ENCODE measurements around the gene LRMDA.

GRCh38 chr10:75766106-75766505 is 334.7 kb downstream of the LRMDA start:
- TF ChIP-seq, protein P1, sequence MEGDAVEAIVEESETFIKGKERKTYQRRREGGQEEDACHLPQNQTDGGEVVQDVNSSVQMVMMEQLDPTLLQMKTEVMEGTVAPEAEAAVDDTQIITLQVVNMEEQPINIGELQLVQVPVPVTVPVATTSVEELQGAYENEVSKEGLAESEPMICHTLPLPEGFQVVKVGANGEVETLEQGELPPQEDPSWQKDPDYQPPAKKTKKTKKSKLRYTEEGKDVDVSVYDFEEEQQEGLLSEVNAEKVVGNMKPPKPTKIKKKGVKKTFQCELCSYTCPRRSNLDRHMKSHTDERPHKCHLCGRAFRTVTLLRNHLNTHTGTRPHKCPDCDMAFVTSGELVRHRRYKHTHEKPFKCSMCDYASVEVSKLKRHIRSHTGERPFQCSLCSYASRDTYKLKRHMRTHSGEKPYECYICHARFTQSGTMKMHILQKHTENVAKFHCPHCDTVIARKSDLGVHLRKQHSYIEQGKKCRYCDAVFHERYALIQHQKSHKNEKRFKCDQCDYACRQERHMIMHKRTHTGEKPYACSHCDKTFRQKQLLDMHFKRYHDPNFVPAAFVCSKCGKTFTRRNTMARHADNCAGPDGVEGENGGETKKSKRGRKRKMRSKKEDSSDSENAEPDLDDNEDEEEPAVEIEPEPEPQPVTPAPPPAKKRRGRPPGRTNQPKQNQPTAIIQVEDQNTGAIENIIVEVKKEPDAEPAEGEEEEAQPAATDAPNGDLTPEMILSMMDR (conservative IDR thresholded peaks at IDR 0.05; ENCODE audit: low read depth, low read length), result no peak
- TF ChIP-seq EZH2phosphoT487 (IDR thresholded peaks at IDR 0.05; ENCODE audit: borderline replicate concordance, low read length) (no peak), EZH2 (IDR thresholded peaks at IDR 0.05; ENCODE audit: low read length, unreplicated experiment) (no peak)
